Upper lobe of right lung (tissue), 1 donor: ENCODE data around the gene FAM177B. TPM values are rescaled to one million over a fixed set of nuclear protein-coding genes. Genes with fewer than 3 reads are reported as not detected.
A peak's percentile ranks its signal among the peaks of the same experiment; 100 is the strongest.

Source experiments
- ATAC-seq: fragments of 200-7000 bp; cut with Tn5 transposase; one replicate; pipeline ENCODE4 v1.9.1; 2020; ENCODE audit warnings: mild to moderate bottlenecking, moderate library complexity
- DNase-seq: peaks from one replicate; pipeline ENCODE4 v3.0.0-alpha.2; 2020
- H3K27ac ChIP-seq: fragments of 200-600 bp; one replicate; pipeline ENCODE4 v1.8.0; 2022
- H3K27me3 ChIP-seq: fragments of 200-600 bp; one replicate; pipeline ENCODE4 v1.8.0; 2022; ENCODE audit warnings: mild to moderate bottlenecking
- H3K36me3 ChIP-seq: fragments of 200-600 bp; one replicate; pipeline ENCODE4 v1.8.0; 2022
- H3K4me1 ChIP-seq: fragments of 200-600 bp; one replicate; pipeline ENCODE4 v1.8.0; 2022
- H3K4me3 ChIP-seq: fragments of 200-600 bp; one replicate; pipeline ENCODE4 v1.8.0; 2022; ENCODE audit warnings: mild to moderate bottlenecking
- H3K9me3 ChIP-seq: fragments of 200-600 bp; one replicate; pipeline ENCODE4 v1.8.0; 2022
- intact Hi-C: fragments of 100-400 bp; cut with DNase I; formaldehyde crosslinking; loops from one replicate; pipeline ENCODE4 v1.11.0; 2022
- total RNA-seq: library from RNA; stranded (reverse); fragmentation: NEBNext Ultra II Directional; extraction: Animal tissue kit (Norgen Biotek cat#: 25700); gene quantifications from one replicate; pipeline ENCODE4 v1.2.1, GENCODE V29; 2021
- TF ChIP-seq, protein P1 (sequence below): fragments of 200-600 bp; IDR thresholded peaks from one replicate; pipeline ENCODE4 v1.8.0; 2022; ENCODE audit warnings: antibody characterized with exemption
- donor health status: DM: no; HTN: yes; CAD: no; lungs with severe emphysema.

The FAM177B gene
- total RNA-seq, 1 donor from 2014 or later = 0.20 TPM

DNA sequence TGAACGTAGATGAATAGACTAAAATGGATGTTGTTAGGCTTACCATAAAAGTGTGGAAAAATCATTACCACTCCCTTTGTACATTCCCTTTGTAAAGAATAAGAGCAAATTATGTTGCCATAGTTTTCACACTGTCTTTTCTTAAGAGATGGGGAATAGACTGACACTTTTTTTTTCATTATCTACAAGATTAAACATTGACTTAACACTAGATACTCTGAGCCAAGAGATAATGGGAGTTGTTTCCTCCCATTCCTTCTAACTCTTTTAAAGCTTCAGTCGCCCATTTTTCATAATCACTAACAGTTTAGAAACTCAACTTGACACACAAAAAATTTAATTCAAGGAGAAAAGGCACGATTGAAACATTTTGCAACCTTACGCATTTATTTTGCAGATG lies 34.8 kb upstream of the FAM177B start:
- Histone ChIP-seq H3K27ac (no peak overlapping the region), H3K9me3 (no peaks in the 10 kb centered on the region), H3K36me3 (peaks cover 39% of the 10 kb centered on the region), H3K4me1 (no peaks in the 10 kb centered on the region), H3K27me3 (no peaks in the 10 kb centered on the region), H3K4me3 (no peak overlapping the region)
- intact Hi-C loops = no loop called here
- ATAC-seq (no peak), DNase-seq (no peak)
- TF ChIP-seq, protein P1, sequence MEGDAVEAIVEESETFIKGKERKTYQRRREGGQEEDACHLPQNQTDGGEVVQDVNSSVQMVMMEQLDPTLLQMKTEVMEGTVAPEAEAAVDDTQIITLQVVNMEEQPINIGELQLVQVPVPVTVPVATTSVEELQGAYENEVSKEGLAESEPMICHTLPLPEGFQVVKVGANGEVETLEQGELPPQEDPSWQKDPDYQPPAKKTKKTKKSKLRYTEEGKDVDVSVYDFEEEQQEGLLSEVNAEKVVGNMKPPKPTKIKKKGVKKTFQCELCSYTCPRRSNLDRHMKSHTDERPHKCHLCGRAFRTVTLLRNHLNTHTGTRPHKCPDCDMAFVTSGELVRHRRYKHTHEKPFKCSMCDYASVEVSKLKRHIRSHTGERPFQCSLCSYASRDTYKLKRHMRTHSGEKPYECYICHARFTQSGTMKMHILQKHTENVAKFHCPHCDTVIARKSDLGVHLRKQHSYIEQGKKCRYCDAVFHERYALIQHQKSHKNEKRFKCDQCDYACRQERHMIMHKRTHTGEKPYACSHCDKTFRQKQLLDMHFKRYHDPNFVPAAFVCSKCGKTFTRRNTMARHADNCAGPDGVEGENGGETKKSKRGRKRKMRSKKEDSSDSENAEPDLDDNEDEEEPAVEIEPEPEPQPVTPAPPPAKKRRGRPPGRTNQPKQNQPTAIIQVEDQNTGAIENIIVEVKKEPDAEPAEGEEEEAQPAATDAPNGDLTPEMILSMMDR = no peak

DNA sequence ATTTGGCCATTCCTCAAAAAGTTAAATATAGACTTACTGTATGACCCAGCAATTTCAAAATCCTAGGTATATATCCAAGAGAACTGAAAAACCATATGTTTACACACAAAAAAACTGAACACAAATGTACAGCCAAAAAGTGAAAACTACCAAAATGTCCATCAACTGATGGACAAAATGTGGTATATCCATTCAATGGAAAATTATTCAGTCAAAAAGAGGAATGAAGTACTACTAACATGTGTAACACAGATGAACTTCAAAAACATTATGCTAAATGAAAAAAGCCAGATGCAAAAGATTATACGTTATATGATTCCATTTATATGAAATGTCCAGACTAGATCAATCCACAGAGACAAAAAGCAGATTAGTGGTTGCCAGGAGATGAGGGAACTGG lies 32.7 kb upstream of the FAM177B start:
- no peak overlapping the region for H3K4me3 ChIP-seq
- TF ChIP-seq, protein P1 = no peak
- ATAC-seq (no peak), DNase-seq (no peak)
- intact Hi-C loops = no loop called here
- H3K4me1 ChIP-seq = no peaks in the 10 kb centered on the region
- no peak overlapping the region for H3K27ac ChIP-seq
- H3K9me3 ChIP-seq = no peaks in the 10 kb centered on the region
- H3K36me3 ChIP-seq = peaks cover 34% of the 10 kb centered on the region
- no peaks in the 10 kb centered on the region for H3K27me3 ChIP-seq

DNA sequence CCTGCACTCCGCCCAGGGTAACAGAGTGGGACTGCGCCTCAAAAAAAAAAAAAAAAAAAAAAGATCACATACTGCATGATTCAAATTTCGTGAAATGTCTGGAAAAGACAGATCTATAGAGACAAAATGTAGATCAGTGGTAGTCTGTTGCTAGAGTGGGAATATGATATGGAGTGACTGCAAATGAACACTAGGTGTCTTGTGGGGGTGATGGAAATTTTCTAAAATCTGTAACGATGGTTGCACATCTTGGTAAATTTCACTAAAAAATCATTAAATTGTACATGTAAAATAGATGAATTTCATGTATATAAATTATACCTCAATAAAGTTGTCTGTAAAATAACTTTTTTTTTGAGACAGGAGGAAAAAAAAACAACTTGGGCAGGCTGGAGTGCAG lies 30.2 kb upstream of the FAM177B start:
- intact Hi-C loops = no loop called here
- H3K27me3 ChIP-seq = no peaks in the 10 kb centered on the region
- H3K27ac ChIP-seq = no peak overlapping the region
- H3K36me3 ChIP-seq = peaks cover 12% of the 10 kb centered on the region
- ATAC-seq (no peak), DNase-seq (no peak)
- no peaks in the 10 kb centered on the region for H3K9me3 ChIP-seq
- TF ChIP-seq, protein P1 = no peak
- no peak overlapping the region for H3K4me3 ChIP-seq
- peaks cover 14% of the 10 kb centered on the region for H3K4me1 ChIP-seq

DNA sequence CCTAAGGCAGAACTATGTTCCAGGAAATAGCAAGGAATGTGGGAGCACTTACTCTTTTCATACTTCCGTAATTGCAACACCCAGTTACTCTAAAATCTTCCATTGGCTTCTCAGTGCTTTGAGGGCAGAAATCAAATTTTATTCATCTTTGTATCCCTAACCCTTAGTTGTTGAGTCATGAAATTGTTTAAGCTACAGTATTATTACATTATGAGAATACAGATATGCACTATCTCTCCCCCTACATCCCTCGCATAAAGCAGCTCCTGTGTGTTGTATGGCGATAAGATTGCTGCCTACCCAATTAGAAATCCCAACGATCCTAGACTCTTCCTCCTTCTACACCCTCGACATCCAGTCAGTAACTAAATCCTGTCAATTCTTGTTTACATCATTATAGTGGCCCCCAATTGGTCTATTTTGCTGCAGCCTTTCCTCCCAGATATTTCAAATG lies 27.3 kb upstream of the FAM177B start:
- TF ChIP-seq, protein P1 = no peak
- Histone ChIP-seq H3K9me3 (no peaks in the 10 kb centered on the region), H3K4me1 (peaks cover 21% of the 10 kb centered on the region), H3K27me3 (no peaks in the 10 kb centered on the region), H3K27ac (peak overlapping the region; percentile 99), H3K36me3 (no peaks in the 10 kb centered on the region), H3K4me3 (peak overlapping the region; percentile 96)
- ATAC-seq (no peak), DNase-seq (no peak)
- intact Hi-C loops = no loop called here

DNA sequence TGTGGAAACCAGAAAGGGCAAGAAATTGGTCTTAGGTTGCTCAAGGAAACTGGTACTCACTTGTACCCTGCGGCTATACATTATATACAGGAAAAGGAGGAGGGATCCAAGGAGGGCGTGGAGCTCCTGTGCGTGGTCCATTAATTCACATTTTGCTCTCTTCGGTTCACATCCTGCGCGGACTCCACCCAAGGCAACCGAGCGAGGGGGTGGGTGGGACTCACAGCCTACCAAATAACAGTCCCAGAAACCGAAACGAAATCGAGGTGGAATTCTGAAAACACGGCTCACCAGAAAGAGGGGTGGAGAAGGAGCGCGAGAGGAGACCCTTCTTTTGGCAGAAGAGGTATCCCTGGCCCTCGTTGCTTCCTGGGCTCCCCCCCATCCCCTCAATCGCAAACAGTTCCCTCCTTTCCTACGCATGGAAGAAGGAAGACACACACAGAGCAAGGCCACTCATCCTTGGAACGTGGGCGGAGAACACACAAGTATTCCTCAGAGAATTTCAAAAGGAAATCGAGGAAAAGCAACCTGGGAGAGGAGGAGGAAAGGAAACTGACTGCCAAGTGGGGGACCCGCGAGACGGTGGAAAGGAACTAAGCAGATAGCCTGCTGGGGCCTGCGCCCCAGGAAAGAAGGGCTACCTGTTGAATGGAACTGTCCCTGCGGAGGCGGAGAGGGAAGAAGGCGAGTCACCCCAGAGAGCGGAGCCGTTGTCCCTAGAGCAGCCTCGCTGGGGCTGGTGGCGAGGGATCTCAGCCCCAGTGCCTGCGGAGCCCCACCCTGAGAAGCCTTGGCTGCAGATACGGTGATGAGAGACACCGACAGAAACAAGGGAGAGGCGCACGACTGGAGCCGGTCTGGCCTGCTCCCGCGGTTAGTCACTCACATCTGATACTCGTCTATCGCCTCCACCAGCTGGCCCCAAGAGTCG lies 25.4 kb upstream of the FAM177B start:
- H3K27ac ChIP-seq = peak overlapping the region; percentile 99
- DNase-seq = peak; percentile 74

More for the DNA sequence above, 25.4 kb upstream of the FAM177B start:
- Histone ChIP-seq H3K4me3 (peak overlapping the region; percentile 96), H3K9me3 (no peaks in the 10 kb centered on the region), H3K27me3 (no peaks in the 10 kb centered on the region), H3K4me1 (peaks cover 22% of the 10 kb centered on the region), H3K36me3 (peaks cover 17% of the 10 kb centered on the region)
- intact Hi-C loops = no loop called here
- TF ChIP-seq, protein P1 = no peak
- peak; percentile 40 for ATAC-seq
